SK-N-SH (cell line): Measurements from ENCODE around the gene SH3BP4. TPM values are rescaled to one million over a fixed set of nuclear protein-coding genes. Genes with fewer than 3 reads are reported as not detected.

ENCODE experiments used
- CHD2 ChIP-seq: fragments of 150-350 bp; IDR thresholded peaks from 2 replicates; pipeline ENCODE4 v1.6.1; 2018; ENCODE audit warnings: low read length; ENCODE audit not compliant: partially characterized antibody
- CTCF ChIP-seq: fragments of 200-600 bp; sonication (generic); IDR thresholded peaks from 2 replicates; pipeline ENCODE4 v1.6.1; 2017; ENCODE audit warnings: antibody characterized with exemption, mild to moderate bottlenecking, moderate library complexity
- ELF1 ChIP-seq: IDR thresholded peaks from 2 replicates; pipeline ENCODE4 v1.4.0; 2012
- EP300 ChIP-seq, 2 experiments: IDR thresholded peaks; 2 replicates each; pipeline versions ENCODE4 v1.4.0 to v1.6.1; 2012; ENCODE audit warnings: borderline replicate concordance in 1 of 2, low read depth in 1 of 2, low read length in 1 of 2
- FOSL2 ChIP-seq: IDR thresholded peaks from 2 replicates; pipeline ENCODE4 v1.4.0; 2012; ENCODE audit warnings: low read depth, mild to moderate bottlenecking, moderate library complexity, borderline replicate concordance
- IRF3 ChIP-seq: fragments of 150-350 bp; IDR thresholded peaks from 2 replicates; pipeline ENCODE4 v1.6.1; 2016; ENCODE audit warnings: mild to moderate bottlenecking, low read depth, low read length
- JUND ChIP-seq: IDR thresholded peaks from 2 replicates; pipeline ENCODE4 v1.4.0; 2012
- MEF2A ChIP-seq: IDR thresholded peaks from 2 replicates; pipeline ENCODE4 v1.4.0; 2012; ENCODE audit warnings: low read depth, borderline replicate concordance
- NRF1 ChIP-seq: IDR thresholded peaks from 2 replicates; pipeline ENCODE4 v1.6.1; 2012; ENCODE audit warnings: low read depth, mild to moderate bottlenecking, low read length
- PBX3 ChIP-seq: IDR thresholded peaks from 2 replicates; pipeline ENCODE4; 2012
- POLR2AphosphoS5 ChIP-seq: IDR thresholded peaks from 2 replicates; pipeline ENCODE4 v1.6.1; 2012; ENCODE audit warnings: low read depth, low read length
- RAD21 ChIP-seq: IDR thresholded peaks from 2 replicates; pipeline ENCODE4 v1.6.1; 2012; ENCODE audit warnings: mild to moderate bottlenecking, low read length
- REST ChIP-seq: IDR thresholded peaks from 2 replicates; pipeline ENCODE4 v1.6.1; 2012; ENCODE audit warnings: mild to moderate bottlenecking, low read depth, low read length, moderate library complexity
- RFX5 ChIP-seq: IDR thresholded peaks from 2 replicates; pipeline ENCODE4 v1.6.1; 2012; ENCODE audit warnings: mild to moderate bottlenecking, improper control_type of control experiment, low read length
- RXRA ChIP-seq: IDR thresholded peaks from 2 replicates; pipeline ENCODE4 v1.4.0; 2012; ENCODE audit warnings: low read depth, mild to moderate bottlenecking, borderline replicate concordance
- SMC3 ChIP-seq: IDR thresholded peaks from 2 replicates; pipeline ENCODE4 v1.6.1; 2012; ENCODE audit warnings: low read depth, low read length, improper control_type of control experiment
- TAF1 ChIP-seq: IDR thresholded peaks from 2 replicates; pipeline ENCODE4 v1.6.1; 2012; ENCODE audit warnings: low read depth, mild to moderate bottlenecking, low read length, moderate library complexity, borderline replicate concordance
- polyA plus RNA-seq, 3 experiments: library from polyadenylated mRNA; depleted of rRNA; stranded (reverse); fragments of >200 nt; gene quantifications; 2 replicates each; pipeline ENCODE4 v1.2.3, GENCODE V29; 2012
- TF ChIP-seq, protein P1 (sequence below): IDR thresholded peaks from 2 replicates; pipeline ENCODE4 v1.4.0; 2012; ENCODE audit warnings: low read depth, borderline replicate concordance

SH3BP4 gene
- polyA plus RNA-seq, 1 of the 3 experiments (the other 2 are of a cell fraction) = 27.7 TPM

DNA sequence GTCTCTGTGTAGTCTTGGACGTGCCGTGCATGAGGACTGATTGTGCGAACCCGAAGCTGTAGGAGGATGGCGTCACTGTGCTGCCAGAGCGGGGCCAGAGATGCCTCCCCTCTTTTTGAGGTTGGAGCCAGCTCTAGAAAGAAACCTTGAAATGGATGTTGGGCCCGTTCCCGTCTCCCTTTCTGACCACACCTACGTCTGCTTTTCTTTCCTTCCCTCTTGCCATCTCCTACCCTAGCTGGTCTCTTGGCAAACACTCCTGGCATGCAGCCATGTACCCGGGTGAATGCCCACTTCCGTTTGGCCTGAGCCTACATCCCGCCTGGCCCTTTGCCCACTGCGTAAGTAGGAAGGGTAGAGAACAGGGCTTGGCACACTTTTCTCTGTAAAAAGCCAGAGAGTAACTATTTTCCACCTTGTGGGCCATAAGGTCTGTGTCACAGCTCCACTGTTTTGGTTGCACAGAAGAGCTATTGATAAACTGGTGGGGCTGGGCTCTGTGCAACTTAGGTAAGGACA, 37.4 kb downstream of the SH3BP4 start (continued):
- TF ChIP-seq, protein P1, sequence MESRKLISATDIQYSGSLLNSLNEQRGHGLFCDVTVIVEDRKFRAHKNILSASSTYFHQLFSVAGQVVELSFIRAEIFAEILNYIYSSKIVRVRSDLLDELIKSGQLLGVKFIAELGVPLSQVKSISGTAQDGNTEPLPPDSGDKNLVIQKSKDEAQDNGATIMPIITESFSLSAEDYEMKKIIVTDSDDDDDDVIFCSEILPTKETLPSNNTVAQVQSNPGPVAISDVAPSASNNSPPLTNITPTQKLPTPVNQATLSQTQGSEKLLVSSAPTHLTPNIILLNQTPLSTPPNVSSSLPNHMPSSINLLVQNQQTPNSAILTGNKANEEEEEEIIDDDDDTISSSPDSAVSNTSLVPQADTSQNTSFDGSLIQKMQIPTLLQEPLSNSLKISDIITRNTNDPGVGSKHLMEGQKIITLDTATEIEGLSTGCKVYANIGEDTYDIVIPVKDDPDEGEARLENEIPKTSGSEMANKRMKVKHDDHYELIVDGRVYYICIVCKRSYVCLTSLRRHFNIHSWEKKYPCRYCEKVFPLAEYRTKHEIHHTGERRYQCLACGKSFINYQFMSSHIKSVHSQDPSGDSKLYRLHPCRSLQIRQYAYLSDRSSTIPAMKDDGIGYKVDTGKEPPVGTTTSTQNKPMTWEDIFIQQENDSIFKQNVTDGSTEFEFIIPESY = peak; percentile 61; the same call in 1 of the 2 replicates
- no peak for TF ChIP-seq RAD21
- TF ChIP-seq RXRA = peak; percentile 86; the same call in 1 of the 2 replicates
- TF ChIP-seq JUND = peak; percentile 26; the same call in 1 of the 2 replicates
- TF ChIP-seq CHD2 = no peak
- no peak for TF ChIP-seq CTCF
- peak; percentile 63; the same call in 1 of the 2 replicates for TF ChIP-seq POLR2AphosphoS5
- TF ChIP-seq PBX3 = peak; percentile 39
- TF ChIP-seq NRF1 = no peak
- TF ChIP-seq REST = no peak
- TF ChIP-seq FOSL2 = no peak
- peak in 1 of 2 experiments; percentile 76; a peak in 1 of 4 replicates for TF ChIP-seq EP300 (IDR thresholded peaks at IDR 0.05; ENCODE audit: borderline replicate concordance in 1 of 2, low read depth in 1 of 2, low read length in 1 of 2)
- TF ChIP-seq SMC3 = no peak
- no peak for TF ChIP-seq IRF3
- no peak for TF ChIP-seq RFX5
- no peak for TF ChIP-seq ELF1
- TF ChIP-seq TAF1 = no peak
- TF ChIP-seq MEF2A = peak; percentile 60; the same call in 1 of the 2 replicates
